Activated naive CD4-positive, alpha-beta T cell treated with anti-CD3 and anti-CD28 coated beads, Interleukin-2, amount 10 ng/mL, durations not matched to agents 7 days and 5 days (primary cell): ENCODE results near the gene FAM120A.
A peak's percentile ranks its signal among the peaks of the same experiment; 100 is the strongest.

ENCODE experiments used
- CTCF ChIA-PET: fragments of 350-600 bp; sonication (Branson Sonifier 250); formaldehyde crosslinking; loops from one replicate; lab custom pipeline; 2021; ENCODE audit warnings: antibody characterized with exemption; lab: Charles Lee
- DNase-seq: peaks from one replicate; pipeline ENCODE4 v3.0.0-alpha.2; 2020
- H3K27ac Mint-ChIP-seq: one replicate; pipeline ENCODE4 v1.8.0; 2021; ENCODE audit warnings: mild to moderate bottlenecking, moderate library complexity, mixed read lengths
- H3K27me3 Mint-ChIP-seq: one replicate; pipeline ENCODE4 v1.8.0; 2021; ENCODE audit warnings: mild to moderate bottlenecking, mixed read lengths
- H3K36me3 Mint-ChIP-seq: one replicate; pipeline ENCODE4 v1.8.0; 2021; ENCODE audit warnings: mixed read lengths
- H3K4me1 Mint-ChIP-seq: one replicate; pipeline ENCODE4 v1.8.0; 2021; ENCODE audit warnings: mixed read lengths
- H3K4me3 Mint-ChIP-seq: one replicate; pipeline ENCODE4 v1.8.0; 2021; ENCODE audit warnings: mild to moderate bottlenecking, moderate library complexity, mixed read lengths
- H3K9me3 Mint-ChIP-seq: one replicate; pipeline ENCODE4 v1.8.0; 2021; ENCODE audit warnings: mixed read lengths

FAM120A gene

DNA sequence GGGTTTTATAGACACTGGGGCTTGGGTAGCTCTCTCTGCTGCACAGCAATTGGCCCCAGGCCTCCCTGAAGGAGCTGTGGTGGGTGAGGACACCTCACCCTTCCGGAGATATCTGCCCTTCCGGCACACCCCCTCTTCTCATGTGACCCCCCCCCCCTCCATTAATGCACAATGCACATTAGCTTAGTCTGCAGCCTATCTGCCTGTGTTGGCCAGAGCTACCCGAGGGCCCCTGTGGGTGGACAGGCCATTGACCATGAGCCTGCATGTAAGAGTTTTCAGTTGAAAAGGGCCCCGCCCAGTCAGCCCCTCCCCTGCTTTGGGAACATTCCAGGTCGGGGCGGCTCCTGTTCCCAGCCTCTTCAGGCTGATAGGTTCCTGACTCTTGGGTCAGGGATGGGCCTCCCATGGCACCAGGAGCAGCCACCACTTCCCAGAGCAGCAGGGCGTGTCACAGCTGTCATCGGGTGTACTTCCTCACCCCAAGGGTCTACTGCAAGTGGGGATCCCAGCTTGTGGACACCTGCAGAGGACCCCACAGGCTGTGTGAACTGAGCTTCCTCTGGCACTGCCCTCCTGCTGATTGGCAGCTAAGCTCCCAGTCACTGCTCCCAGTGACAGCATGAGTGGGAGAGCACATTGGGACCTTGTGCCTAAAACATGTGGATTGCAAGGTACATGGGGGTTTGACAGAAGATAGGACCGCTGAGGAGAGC lies 142.7 kb downstream of the FAM120A start:
- peaks cover 42% of the 10 kb centered on the region for H3K4me1 Mint-ChIP-seq
- no peaks in the 10 kb centered on the region for H3K36me3 Mint-ChIP-seq
- CTCF ChIA-PET, result no interaction called here
- H3K4me3 Mint-ChIP-seq, result no peak overlapping the region
- H3K27ac Mint-ChIP-seq, result no peak overlapping the region
- DNase-seq, result no peak
- no peaks in the 10 kb centered on the region for H3K9me3 Mint-ChIP-seq
- H3K27me3 Mint-ChIP-seq, result no peaks in the 10 kb centered on the region

DNA sequence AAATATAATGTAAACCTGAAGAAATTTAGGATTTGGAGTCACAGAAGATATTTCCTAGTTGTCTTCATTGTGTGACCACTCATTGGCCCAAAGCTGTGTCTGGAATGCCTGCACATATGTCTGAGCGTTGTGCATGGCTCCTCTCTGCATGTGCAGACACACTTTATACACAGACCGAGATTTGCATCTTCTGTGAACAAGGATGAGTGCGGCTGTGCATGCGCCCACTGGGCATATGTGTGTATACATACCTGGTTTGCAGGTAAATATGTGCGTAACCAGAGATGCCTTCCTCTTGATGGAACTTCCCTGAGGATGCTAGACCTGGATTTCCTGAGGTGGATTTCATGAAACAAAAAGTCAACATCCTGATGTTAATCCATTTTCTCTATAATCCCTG lies 144.0 kb downstream of the FAM120A start:
- DNase-seq, result no peak
- no peaks in the 10 kb centered on the region for H3K36me3 Mint-ChIP-seq
- H3K4me3 Mint-ChIP-seq, result no peak overlapping the region
- CTCF ChIA-PET, result no interaction called here
- H3K27ac Mint-ChIP-seq, result no peak overlapping the region
- no peaks in the 10 kb centered on the region for H3K9me3 Mint-ChIP-seq
- peaks cover 45% of the 10 kb centered on the region for H3K4me1 Mint-ChIP-seq
- H3K27me3 Mint-ChIP-seq, result no peaks in the 10 kb centered on the region

DNA sequence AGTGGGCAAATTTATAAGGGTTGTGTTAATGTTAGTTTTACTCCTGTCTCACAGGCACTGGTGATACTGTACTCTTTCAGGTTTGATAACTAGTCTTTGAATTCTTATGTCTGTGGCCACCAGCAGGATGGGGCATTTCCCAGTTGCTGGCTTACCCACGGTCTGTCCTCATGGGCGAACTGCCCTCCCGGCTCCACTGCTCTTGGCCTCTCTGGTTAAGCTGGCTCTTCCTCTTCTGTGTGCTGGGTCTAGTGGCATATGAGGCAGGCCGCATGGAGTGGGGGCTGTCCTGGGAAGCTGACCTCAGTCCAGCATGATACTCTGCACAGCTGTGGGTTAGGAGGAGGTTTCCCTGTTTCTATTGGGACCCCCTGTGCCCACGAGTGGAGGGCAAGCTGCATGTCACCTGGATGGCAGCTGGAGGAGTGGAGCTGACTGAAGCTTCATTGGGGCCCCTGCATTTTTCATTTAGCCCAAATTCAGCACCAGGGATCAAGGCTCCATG lies 144.4 kb downstream of the FAM120A start:
- Mint-ChIP-seq H3K9me3 (no peaks in the 10 kb centered on the region), H3K4me3 (no peak overlapping the region), H3K27me3 (no peaks in the 10 kb centered on the region), H3K4me1 (peaks cover 49% of the 10 kb centered on the region), H3K27ac (no peak overlapping the region), H3K36me3 (no peaks in the 10 kb centered on the region)
- CTCF ChIA-PET, result no interaction called here
- DNase-seq, result no peak

DNA sequence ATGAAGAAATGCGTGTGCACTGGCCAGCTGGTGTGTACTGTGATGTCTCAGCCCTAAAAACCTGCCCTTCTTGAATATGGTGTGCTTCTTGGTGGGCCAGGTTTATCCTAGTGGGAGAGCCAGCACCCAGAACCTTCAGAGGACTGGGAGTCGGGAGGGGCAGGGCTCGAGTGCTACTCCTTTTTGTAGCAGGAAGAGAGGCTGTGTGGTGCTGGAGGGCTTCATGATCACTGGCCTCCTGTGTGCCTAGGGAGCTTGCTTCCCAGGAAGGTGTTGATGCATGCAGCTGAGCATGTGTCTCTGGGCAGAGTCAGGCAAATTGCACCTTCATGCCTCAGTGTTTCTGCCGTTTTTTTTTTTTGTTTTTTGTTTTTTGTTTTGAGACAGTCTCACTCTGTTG lies 144.9 kb downstream of the FAM120A start:
- no peak for DNase-seq
- Mint-ChIP-seq H3K27me3 (no peaks in the 10 kb centered on the region), H3K9me3 (no peaks in the 10 kb centered on the region), H3K27ac (no peak overlapping the region), H3K36me3 (no peaks in the 10 kb centered on the region), H3K4me1 (peaks cover 54% of the 10 kb centered on the region), H3K4me3 (no peak overlapping the region)
- CTCF ChIA-PET, result no interaction called here

DNA sequence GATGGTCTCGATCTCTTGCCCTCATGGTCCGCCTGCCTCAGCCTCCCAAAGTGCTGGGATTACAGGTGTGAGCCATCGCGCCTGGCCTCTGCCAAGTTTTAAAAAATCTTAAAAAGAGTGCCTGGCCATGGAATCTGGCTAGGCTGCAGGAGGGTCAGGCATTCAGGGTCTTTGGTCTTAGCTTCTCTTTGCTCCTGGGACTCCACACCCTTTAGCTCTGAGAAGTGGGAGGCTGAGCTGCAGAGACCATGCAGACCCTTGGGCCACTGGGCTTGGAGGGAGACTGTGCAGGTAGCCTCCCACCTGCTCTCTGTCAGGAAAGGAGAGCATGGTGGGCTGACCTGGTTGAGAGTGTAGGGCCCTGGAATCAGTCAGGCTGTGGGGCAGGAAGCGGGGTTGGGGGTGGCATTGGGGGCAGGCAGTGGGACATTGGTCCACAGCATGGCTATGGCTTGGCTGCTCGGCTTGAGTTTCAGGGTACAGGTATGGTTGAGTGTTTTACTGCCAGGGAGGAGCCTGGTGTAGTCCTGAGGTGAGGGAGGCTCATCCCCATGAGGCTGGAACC lies 145.7 kb downstream of the FAM120A start:
- CTCF ChIA-PET, result no interaction called here
- H3K4me1 Mint-ChIP-seq, result peaks cover 53% of the 10 kb centered on the region
- H3K9me3 Mint-ChIP-seq, result no peaks in the 10 kb centered on the region
- no peak for DNase-seq
- H3K4me3 Mint-ChIP-seq, result no peak overlapping the region
- H3K27ac Mint-ChIP-seq, result no peak overlapping the region
- H3K36me3 Mint-ChIP-seq, result no peaks in the 10 kb centered on the region
- no peaks in the 10 kb centered on the region for H3K27me3 Mint-ChIP-seq

DNA sequence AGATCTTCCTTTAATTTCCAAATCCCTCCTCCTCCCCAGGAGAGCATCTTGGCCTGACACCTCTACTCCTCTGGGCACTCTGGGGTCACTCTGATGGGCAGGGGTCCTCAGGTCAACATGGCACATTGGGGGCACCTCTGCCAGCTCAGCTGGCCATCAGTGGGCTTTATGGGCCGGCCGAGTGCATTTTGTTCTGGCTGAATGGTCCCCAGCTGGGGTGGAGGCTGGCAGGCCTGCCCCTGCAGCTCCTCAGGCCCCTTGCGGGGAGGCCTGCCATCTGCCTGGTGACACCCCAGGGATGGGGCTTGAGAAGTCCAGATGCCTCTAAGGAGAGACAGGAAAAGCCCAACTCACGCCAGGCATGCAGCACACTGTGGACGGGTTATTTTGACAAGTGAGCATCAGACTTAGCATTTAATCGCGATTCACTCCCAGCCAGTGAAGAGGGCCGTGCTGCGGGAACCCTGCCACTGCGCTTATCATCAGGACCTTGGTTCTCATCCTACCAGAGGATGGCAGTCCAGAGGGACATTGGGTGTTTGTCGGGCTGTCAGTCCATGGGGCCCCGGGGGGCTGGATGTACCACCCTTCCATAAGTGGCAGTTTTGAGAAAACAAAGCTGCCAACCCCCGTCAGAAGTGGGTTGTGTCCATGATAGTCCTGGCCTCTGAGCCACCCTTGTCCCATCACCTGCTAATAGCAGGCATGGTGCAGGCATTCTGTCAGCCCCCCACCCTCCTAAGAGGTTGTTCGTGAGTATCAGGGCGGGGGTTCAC lies 146.6 kb downstream of the FAM120A start:
- CTCF ChIA-PET, result no interaction called here

DNA sequence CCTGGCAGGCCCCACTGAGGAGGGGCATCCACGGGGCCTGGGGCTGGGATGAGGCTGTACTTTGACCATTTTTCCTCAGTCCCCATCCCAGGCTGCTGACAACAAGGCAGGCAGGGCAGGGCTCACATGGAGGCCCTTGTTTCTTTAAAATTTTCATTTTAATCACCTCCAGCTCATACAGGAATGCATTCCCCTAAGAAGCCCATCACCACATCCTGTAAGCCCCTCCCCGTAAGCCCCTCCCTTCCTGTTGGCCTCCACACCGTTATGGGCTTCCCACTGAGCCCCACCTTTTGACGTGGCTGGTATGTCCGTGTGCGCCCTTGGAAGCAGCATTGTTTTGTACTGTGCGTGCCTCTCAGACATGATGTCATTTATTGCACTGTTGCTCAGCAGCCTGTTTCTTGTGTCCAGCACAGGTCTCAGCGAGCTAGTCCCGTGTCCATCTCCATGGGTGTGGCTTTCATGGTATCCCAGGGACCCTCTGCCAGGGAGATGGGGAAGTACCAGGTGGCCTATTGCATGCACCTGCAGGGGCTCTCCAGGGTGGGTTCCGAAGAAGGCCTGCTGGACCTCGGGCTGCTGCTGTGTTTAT lies 147.3 kb downstream of the FAM120A start:
- peak overlapping the region; percentile 81 for H3K27ac Mint-ChIP-seq
- H3K27me3 Mint-ChIP-seq, result no peaks in the 10 kb centered on the region
- peaks cover 48% of the 10 kb centered on the region for H3K4me1 Mint-ChIP-seq
- peak overlapping the region; percentile 13 for H3K4me3 Mint-ChIP-seq
- CTCF ChIA-PET, result no interaction called here
- no peaks in the 10 kb centered on the region for H3K36me3 Mint-ChIP-seq
- no peaks in the 10 kb centered on the region for H3K9me3 Mint-ChIP-seq
- DNase-seq, result peak; percentile 48

More for the DNA sequence above, 146.6 kb downstream of the FAM120A start:
- Mint-ChIP-seq H3K9me3 (no peaks in the 10 kb centered on the region), H3K27me3 (no peaks in the 10 kb centered on the region), H3K4me3 (no peak overlapping the region), H3K27ac (no peak overlapping the region), H3K4me1 (peaks cover 48% of the 10 kb centered on the region), H3K36me3 (no peaks in the 10 kb centered on the region)
- no peak for DNase-seq

DNA sequence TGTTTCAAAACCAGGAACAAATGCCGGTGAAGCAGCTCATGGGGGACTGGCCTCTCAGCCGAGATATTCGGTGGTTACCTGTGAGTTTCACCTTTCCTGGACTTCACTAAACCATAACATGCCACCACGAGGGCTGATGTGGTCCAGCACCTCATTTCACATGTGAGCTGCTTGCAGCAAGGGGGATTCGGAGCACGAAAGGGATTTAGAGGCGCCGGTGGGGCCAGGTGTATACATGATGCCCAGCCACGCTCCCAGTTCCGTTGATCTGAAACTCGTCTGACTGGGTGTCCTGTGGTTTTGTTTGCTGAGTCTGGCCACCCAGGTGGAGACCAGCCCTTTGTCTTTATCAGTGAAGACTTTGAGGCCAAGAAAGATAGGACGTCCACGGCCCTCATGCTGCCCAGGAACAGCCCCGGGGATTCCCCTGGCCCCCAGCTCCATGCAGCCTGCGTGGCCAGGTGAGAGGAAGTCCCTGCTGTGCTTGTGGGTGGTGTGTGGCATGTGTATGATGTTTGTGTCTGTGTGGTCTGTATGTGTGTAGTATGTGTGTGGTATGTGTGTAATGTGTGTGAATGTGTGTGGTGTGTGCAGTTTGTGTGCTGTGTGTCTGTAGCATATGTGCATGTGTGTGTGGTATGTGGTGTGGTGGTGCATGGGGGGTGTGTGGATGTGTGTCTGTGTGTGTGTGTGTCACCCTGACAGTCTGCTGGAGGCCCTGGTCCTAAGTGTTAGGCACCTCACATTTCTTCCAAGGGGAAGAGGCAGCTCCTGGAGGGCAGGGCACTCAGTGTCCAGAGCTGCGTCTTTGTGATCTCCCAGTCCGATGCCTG lies 148.3 kb downstream of the FAM120A start:
- CTCF ChIA-PET, result no interaction called here
- H3K9me3 Mint-ChIP-seq, result no peaks in the 10 kb centered on the region
- no peaks in the 10 kb centered on the region for H3K36me3 Mint-ChIP-seq
- no peak for DNase-seq
- peaks cover 48% of the 10 kb centered on the region for H3K4me1 Mint-ChIP-seq
- no peaks in the 10 kb centered on the region for H3K27me3 Mint-ChIP-seq
- peak overlapping the region; percentile 72 for H3K27ac Mint-ChIP-seq
- no peak overlapping the region for H3K4me3 Mint-ChIP-seq

DNA sequence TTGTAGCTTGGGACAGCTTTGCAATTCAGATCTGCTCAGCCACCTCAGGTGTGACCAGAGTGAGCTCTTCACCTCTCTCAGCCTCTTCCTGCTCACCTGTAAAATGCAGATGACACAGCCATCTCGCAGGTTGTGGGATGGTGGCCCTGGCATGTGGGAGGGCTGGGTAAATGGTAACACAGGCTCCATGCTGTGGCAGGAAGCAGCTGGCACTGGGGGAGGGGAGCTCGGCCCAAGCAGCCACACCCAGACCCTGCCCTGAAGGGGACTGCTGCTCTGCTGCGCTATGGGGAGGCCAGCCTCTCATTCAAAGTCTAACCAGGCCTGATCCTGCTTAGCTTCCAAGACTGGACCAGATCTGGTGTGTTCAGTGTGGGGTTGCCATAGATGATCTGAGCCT lies 149.0 kb downstream of the FAM120A start:
- Mint-ChIP-seq H3K27ac (peak overlapping the region; percentile 72), H3K4me3 (no peak overlapping the region), H3K9me3 (peaks cover 3% of the 10 kb centered on the region), H3K27me3 (no peaks in the 10 kb centered on the region), H3K4me1 (peaks cover 48% of the 10 kb centered on the region), H3K36me3 (peaks cover 2% of the 10 kb centered on the region)
- no peak for DNase-seq
- CTCF ChIA-PET, result no interaction called here

DNA sequence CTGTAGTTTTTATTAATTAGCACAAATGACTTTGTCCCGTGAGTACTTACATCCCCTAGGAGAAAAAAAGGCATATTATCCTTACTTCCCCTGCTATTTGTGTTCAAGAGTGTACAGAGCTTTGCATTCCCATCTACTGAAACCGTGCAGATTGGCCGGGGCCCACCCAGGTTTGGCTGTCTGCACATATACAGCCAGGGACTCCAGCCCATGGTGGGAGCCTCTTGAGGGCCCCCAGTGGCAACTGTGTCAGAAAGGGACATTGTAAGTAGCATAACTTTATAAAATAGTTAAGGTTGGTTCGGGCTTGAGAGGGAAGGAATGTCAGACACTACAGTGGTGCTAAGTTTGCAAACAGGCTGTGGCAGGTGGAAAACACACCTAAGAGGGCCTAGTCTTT lies 149.6 kb downstream of the FAM120A start:
- Mint-ChIP-seq H3K4me1 (peaks cover 48% of the 10 kb centered on the region), H3K4me3 (no peak overlapping the region), H3K27ac (peak overlapping the region; percentile 72), H3K27me3 (no peaks in the 10 kb centered on the region), H3K36me3 (peaks cover 4% of the 10 kb centered on the region), H3K9me3 (peaks cover 4% of the 10 kb centered on the region)
- CTCF ChIA-PET, result no interaction called here
- DNase-seq, result no peak

DNA sequence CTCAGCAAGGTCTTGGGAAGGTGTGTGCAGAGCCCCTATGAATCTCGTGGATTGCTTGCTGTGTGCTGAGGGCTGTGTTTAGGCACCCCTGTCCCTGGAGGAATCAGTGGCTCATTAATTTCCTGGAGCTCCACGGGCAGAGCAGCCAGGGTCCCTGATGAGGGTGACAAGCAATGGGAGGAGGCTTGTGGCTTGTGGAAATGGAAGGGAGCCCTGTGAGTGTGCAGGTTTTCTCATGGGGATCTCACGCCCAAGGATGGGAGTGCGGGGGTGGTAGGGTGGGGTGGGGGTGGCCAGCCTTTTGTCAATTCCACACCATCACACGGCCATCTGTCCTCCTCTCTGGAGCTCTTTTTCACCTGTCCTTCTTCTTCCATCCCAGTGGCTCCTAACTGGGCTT lies 150.2 kb downstream of the FAM120A start:
- no peaks in the 10 kb centered on the region for H3K27me3 Mint-ChIP-seq
- H3K9me3 Mint-ChIP-seq, result peaks cover 7% of the 10 kb centered on the region
- CTCF ChIA-PET, result no interaction called here
- no peak for DNase-seq
- H3K36me3 Mint-ChIP-seq, result peaks cover 10% of the 10 kb centered on the region
- no peak overlapping the region for H3K27ac Mint-ChIP-seq
- peaks cover 44% of the 10 kb centered on the region for H3K4me1 Mint-ChIP-seq
- no peak overlapping the region for H3K4me3 Mint-ChIP-seq

DNA sequence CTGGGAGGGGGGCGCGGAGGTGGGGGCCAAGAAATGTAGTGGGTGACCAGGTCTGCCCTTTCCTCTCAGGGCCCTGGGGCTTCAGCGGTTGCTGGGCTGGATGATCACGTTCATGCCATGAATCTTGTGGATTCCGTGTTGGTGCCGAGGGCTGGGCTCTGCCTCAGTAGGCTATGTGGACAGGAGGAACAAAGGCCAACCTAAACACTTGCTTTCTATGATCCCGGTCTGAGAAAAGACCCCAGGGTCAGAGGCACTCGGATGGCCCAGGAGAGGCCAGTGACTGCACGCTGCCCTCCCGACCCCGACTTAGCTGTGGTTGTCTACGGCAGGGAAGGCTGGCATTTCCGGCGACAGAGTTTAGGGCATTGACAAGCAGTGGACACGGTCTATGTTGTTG lies 151.5 kb downstream of the FAM120A start:
- no peak for DNase-seq
- CTCF ChIA-PET, result no interaction called here
- Mint-ChIP-seq H3K27ac (no peak overlapping the region), H3K36me3 (peaks cover 12% of the 10 kb centered on the region), H3K27me3 (no peaks in the 10 kb centered on the region), H3K9me3 (peaks cover 10% of the 10 kb centered on the region), H3K4me3 (no peak overlapping the region), H3K4me1 (peaks cover 36% of the 10 kb centered on the region)

DNA sequence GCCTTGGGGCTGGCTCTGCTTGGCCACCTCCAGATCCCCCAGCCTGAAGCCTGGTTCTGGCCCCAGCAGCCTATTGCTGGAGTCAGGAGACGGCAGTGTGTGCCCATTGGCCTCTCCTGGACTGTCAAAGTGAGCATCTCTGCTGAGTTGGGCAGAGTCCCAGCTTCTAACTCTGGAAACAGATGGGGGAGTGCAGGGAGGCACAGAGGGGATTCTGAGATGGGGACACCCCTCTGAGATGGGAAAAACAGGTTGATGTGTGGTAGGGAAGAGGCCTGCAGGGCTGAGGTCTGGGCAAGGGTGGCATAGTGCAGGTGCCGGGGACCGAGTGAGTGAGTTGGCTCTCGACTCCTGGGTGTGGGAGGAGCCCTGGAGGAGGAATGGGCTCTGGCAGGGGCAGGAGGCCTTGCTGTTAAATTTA lies 152.4 kb downstream of the FAM120A start:
- peaks cover 12% of the 10 kb centered on the region for H3K36me3 Mint-ChIP-seq
- no peaks in the 10 kb centered on the region for H3K27me3 Mint-ChIP-seq
- peaks cover 11% of the 10 kb centered on the region for H3K9me3 Mint-ChIP-seq
- no peak overlapping the region for H3K4me3 Mint-ChIP-seq
- CTCF ChIA-PET, result no interaction called here
- DNase-seq, result no peak
- no peak overlapping the region for H3K27ac Mint-ChIP-seq
- H3K4me1 Mint-ChIP-seq, result peaks cover 27% of the 10 kb centered on the region

DNA sequence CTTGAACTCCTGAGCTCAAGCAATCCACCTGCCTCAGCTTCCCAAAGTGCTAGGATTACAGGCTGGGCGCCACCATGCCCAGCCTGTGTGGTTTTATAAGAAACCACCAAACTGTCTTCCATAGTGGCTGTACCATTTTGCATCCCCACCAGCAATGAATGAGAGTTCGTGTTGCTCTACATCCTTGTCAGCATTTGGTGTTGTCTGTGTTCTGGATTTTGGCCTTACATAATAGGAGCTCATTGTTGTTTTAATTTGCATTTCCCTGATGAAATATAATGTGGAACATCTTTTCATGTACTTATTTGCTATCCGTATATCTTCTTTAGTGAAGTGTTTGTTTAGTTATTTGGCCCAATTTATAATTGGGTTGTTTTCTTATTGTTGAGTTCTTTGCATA lies 154.7 kb downstream of the FAM120A start:
- Mint-ChIP-seq H3K36me3 (peaks cover 21% of the 10 kb centered on the region), H3K27ac (no peak overlapping the region), H3K4me1 (peaks cover 4% of the 10 kb centered on the region), H3K4me3 (no peak overlapping the region), H3K27me3 (no peaks in the 10 kb centered on the region), H3K9me3 (peaks cover 26% of the 10 kb centered on the region)
- CTCF ChIA-PET, result no interaction called here
- no peak for DNase-seq
